ENCODE data around the gene SRGAP2B. TPM values are rescaled to one million over a fixed set of nuclear protein-coding genes. Genes with fewer than 3 reads are reported as not detected.
"Not testable (repeated sequence)": the region's sequence is repeated elsewhere in the genome, so short reads cannot be mapped to it uniquely, and the experiment has no call there.

Gene SRGAP2B
- total RNA-seq, 1 donor from 2014 or later = 9.9 TPM

DNA sequence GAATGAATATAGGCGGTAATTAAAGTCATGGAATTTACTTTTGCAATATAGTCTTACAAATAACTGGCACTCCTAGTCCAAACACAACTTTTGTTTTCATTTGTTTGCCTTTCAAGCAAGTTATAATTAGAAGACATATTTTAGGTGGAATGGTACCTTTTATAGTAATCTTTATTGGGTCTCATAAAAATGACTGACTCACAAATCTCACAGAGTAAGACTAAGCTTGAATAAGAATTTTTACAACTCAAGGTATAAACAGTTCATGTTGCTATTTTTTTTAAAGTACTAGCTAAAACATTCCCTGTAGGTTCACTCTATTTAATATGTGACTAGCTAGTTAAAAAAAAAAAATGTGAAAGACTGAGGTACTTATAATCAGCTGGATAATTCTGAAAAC is 6.6 kb upstream of the SRGAP2B start:
- intact Hi-C loops (cut with DNase I); ATAC-seq (ENCODE audit: poor library complexity): not testable (repeated sequence)

DNA sequence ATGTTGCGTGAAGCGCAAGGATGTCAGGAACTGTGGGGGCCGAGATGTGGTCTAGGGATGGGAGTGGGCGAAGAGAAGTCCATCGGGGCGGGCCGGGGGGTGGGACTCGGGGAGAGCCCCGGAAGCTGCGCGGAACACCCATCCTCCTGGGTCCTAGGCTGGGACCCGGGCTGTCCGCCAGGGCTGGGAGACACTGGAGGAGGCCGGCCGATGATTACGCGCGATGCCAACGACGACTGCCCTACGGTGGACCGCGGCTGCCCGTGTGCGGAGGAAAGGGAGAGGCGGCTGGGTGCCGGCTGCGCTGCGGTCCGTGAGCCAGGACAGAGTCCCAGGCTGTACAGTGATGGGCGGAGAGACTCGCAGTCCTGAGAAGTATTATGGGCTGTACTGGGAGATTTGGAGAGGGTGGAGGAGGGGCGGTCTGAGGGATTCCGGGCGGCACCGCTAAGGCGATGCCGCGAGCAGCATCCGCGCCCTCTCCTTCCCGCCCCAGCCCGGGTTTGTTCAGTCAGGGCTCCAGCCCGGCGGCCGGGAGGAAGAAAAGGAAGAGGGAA is 395 bp downstream of the SRGAP2B start:
- ATAC-seq (ENCODE audit: poor library complexity) (peak; percentile 37), DNase-seq (peak; percentile 46)
- intact Hi-C loops (cut with DNase I) = not testable (repeated sequence)

More for the DNA sequence above, 6.6 kb upstream of the SRGAP2B start:
- not testable (repeated sequence) for DNase-seq

DNA sequence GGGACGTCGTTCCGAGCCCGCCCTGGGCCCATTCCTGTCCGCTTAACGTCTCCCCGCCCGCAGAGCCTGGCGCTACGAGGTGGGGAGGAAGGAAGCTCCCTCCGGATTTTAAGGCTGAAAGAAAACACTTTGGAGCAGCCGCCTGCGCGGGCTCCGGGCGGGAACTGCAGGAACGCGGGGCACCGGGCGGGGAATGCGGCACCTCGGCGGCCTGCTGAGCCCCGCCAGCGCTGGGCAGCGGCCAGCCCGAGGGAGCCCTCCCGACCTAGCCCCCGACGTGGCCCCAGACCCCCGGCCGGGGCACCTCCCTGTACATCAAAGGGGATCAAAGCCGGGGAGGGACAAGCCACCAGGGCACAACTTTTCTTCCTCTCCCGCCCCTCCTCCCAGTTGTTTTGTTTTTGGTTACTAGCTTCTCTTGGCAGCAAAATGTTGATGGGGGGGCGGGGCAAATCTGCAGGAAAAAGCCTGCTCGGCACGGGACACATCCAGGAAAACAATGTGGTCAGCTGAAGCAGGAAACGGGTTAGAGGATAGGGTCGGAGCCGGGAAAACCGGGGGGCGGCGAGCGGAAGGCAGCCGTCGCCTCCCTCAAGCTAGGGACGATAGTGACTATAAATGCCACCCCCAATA is 1.5 kb downstream of the SRGAP2B start:
- not testable (repeated sequence) for ATAC-seq (ENCODE audit: poor library complexity)

DNA sequence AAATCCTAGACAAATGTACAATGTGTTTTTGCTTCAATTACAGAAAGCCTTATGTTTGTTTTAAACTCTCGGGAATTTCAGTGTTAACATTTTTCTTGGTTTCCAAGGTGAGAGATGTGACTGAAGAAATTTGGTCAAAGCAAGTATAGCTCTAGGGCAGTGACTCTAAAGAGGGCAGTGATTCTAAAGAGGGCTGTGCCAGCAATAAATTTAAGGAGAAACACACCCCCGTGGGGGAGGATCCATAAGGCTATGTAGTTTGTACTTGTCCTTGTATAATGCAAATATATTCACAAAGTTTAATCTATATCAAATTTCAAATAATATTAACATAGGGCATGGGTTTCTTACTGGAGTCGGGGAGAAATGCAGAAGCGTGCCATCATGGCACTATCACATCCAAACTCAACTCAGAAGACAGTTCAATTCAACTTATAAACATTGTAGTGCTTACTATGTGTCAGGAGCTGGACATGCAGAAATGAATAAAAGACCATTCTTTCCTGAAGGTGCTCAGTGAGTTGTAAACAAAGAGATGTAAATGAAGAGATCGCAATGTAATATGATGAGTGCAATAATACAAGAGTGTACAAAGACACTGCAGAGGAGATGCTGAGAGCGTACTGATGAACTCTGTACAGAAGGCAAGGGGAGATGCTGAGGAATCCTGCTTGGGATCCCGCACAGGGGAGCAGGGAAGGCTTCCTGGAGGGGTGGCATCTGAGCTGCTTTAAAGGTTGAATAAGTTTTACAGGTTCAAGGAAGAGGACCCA is 12.5 kb downstream of the SRGAP2B start:
- DNase-seq; intact Hi-C loops (cut with DNase I); ATAC-seq (ENCODE audit: poor library complexity): not testable (repeated sequence)

More for the DNA sequence above, 1.5 kb downstream of the SRGAP2B start:
- intact Hi-C loops (cut with DNase I) = not testable (repeated sequence)
- DNase-seq = peak; percentile 84

DNA sequence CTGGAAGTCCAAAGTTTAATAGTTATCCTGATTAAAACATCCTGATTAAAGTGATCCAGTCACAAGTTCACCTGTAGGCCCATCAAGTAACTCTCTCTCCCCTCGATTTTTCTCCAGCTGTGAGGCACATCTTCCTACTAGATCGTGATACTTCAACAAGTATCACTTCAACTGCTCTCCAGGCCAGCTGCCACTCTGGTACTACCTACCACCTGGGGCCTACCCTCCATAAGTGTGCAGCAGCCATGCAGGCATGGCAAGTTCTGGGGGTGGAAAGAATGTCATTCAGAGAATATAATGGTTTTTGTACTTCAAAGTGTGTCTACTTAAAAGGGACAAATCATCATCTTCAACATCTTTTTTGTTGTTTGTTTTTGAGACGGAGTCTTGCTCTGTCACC is 14.9 kb downstream of the SRGAP2B start:
- intact Hi-C loops (cut with DNase I); ATAC-seq (ENCODE audit: poor library complexity); DNase-seq: not testable (repeated sequence)

DNA sequence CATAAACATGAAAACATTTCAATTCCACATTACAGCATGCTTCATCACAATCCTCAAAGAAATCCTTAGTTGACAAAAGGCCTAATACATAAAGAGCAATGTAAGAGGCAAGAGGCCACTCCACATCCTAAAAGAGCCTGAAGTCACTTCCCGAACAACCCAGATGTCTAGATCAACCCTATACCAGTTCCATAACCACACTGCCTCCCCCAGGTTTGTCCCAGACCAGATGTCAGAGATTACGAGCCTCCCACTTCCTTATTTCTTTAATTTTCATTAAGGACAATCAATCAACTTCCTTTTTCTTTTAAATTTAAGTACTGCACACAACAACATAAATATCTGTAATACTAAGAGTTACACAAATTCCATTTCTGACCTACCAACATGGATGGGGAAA is 15.4 kb downstream of the SRGAP2B start:
- intact Hi-C loops (cut with DNase I) = not testable (repeated sequence)
- peak; percentile 66 for ATAC-seq (ENCODE audit: poor library complexity)

DNA sequence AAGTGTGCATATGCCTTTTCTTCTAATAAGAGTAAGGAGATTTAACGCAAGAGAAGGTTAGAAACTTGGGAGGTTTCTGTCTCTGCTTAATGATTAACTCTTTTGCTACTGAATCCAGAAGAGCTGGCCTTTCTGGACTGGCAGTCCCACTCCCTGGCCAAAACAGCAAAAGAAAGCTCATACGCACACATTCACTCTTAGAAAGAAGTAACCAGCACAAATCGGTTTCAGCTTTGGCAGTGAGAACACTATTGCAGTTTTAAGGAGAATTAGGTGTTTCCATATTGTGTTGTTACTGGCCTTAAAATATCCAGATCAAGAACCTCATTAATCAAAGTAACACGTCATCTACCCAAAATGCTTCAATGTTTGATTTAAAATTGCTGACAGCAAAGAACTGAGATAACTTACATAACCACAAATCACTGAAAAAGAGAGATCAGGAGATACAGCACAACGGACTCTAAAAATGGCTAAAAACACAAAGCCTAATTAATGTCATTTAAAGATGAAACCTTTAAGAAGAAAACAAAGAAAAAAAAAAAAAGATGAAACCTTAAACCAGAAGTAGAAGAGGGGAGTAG is 16.2 kb downstream of the SRGAP2B start:
- ATAC-seq (ENCODE audit: poor library complexity); intact Hi-C loops (cut with DNase I); DNase-seq: not testable (repeated sequence)

More for the DNA sequence above, 15.4 kb downstream of the SRGAP2B start:
- not testable (repeated sequence) for DNase-seq

DNA sequence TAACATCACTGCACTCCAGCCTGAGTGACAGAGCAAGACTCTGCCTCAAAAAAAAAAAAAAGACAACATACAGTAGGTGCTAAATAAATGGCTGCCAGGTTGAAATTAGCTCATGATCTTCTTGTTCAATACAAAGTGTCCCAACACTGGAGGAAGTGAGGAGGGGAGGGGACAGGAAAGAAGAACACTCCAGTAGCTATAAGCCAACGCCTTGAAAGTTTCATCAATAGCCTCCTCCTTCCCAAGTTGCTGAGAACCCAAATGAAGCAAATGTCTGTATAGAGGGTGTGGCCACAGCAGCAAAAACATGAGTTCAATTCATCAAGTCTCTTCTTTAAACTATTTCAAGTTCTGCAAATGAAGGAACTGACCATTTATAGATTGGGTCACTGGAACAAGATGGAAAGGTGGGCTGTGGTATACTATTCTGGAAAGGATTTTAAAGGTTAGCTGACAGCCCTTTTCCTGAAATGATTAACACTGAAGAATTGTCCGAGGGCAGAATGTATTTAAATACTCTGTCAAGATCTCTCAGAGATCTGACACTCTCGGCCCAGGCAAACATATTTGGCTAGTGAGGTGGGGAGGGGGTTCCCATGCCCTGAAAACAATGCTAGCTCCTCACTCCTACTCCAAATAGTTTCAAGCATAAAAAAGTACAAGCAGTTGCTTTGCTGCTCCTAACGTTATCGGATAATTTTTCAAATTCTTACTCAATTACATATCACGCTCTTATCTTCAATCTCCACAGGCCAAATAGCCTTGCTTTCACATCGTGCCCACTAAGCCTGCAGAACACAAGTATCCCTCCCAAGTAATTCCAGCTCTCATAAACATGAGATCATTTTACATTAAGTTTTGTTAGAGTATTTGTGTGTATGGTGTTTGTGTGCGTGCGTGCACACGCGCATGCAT is 17.0 kb downstream of the SRGAP2B start:
- intact Hi-C loops (cut with DNase I); DNase-seq: not testable (repeated sequence)
- ATAC-seq (ENCODE audit: poor library complexity) = peak; percentile 78

DNA sequence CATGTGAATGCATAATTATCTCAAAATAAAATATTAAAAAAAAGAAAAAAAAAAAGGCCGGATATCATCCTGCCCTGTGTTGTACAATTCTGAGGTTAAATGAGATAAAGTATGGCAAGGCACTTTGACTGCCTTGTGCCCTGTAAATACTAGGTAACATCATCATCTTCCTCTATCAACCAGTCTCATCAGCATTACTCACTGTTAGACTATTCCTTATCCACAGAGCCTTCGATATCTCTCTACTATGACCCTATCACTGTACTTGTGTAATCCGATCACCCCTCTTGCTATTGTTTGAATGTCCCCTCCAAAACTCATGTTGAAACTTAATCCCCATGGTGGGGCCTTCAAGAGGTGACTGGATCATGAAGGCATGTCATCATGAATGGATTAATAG is 18.3 kb downstream of the SRGAP2B start:
- ATAC-seq (ENCODE audit: poor library complexity); DNase-seq; intact Hi-C loops (cut with DNase I): not testable (repeated sequence)

DNA sequence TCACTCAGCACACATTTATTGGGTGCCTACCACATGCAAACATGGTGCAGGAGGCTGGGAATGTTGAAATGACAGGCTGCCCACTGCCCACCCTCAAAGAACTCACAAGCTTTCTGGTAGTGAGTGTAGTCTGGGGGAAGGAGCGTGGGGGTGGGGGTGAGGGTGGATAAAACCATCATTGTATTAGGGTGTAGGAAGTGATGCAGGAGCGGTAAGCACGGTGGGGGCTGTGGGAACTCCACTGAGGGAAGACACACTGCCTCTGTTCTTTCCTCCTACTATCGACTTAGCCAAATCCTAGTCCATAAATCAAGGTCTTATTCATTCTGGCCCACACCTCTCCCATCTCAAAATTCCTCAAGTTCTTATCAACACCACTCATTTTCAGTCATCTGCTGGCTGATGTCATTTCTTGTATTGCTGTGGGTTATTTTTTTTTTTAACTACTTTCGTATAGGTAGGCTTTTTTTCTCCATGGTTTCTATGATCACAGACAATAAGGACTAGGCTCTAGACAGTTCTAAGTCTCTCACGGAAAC is 21.0 kb downstream of the SRGAP2B start:
- ATAC-seq (ENCODE audit: poor library complexity); intact Hi-C loops (cut with DNase I); DNase-seq: not testable (repeated sequence)

DNA sequence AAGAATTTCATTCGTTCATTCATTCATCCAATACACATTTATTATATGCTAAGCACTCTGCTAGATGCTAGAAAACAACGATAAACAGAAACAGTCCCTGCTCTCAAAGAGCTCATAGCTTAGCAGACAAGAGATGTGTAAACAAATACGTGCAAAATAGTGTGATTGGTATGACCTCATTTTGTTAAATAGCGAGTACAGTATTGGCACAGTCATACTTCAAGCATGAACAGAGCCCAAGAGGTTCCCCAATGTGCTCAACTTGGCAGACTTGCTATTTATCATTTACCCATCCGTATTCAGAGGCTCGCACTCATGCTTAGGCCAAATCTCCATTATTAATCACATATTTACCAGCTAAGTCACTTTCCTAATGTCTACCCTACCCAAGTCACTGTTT is 23.6 kb downstream of the SRGAP2B start:
- ATAC-seq (ENCODE audit: poor library complexity); intact Hi-C loops (cut with DNase I); DNase-seq: not testable (repeated sequence)

DNA sequence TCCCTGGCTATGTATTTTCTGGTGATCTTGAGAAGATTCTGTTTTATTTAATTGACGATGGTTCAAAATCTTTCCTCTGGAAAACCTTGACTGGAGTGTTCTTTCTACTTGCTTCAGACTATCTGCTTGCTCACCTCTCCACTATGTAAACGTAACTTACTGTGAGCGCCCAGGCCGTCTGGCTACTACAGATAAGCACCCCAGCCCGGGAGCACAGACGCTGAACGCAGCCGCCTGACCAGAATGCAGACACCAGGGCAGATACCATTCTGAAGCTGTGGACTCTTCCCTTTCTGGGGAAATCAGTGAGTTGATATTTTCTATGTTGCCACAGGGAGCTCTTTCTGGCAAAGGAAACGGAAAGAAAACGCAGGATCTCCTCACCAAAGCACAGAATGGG is 28.6 kb downstream of the SRGAP2B start:
- not testable (repeated sequence) for ATAC-seq (ENCODE audit: poor library complexity)

DNA sequence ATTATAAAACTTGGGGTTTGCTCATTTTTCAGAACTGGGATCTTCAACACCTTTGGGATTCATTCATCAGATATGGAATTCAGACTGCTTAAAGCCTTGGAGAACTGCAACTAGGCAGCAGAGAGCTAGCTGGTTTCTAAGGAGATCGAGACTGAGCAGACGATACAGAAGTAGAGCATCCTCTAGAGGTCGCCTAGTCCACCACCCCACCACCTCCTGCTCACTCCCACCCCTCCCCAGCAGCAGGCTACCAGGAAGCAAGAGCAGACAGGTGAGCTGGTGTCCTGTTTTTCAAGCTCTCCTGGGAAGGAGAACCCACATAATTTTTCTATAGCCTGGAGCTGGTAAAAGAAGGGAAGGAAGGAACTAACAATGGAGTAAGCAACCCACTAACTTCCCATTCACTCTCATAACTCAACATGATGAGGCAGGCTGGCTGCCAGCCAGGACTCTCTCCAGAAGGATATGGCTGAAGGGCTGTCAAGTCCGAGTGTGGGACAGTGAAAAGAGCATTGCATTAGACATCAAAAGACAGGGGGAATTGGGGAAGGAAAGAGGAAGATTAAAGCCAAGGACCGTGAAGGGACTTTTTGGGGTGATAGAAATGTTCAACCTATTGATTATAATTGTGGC is 29.8 kb downstream of the SRGAP2B start:
- ATAC-seq (ENCODE audit: poor library complexity) = peak; percentile 88
- intact Hi-C loops (cut with DNase I); DNase-seq: not testable (repeated sequence)

More for the DNA sequence above, 28.6 kb downstream of the SRGAP2B start:
- DNase-seq; intact Hi-C loops (cut with DNase I): not testable (repeated sequence)

DNA sequence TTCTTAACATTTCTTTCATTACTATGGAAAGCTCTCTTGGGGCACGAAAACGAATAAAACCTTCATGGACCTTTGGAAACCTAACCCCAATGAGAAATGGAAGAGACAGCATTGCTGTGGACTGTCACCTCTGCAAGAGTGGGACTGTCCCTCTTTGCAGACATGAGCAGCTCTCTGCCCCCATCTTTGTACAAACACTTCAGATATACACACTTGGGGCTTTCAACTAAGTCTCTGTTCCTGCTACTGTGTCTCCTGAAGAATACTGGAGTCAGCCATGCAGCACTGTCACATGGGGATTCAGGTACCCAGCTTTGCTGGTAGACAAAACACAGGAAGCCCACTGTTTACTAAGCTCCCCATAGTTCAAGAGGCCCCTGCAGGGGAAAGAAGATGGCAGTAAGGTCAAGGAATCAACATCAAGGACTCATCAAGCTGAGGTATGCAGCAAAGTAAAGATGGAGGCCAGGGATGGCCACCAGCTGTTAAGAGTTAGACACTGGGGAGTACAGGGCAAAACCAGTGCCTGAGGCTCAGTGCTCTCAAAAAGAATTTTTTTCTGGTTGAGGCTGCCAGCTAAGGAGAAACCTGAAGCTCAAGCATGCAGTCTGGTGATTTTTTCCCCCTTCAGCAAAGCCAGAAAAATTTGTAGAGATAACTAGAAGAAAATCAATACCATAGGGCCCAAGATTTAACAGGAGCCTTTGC is 31.0 kb downstream of the SRGAP2B start:
- intact Hi-C loops (cut with DNase I); DNase-seq; ATAC-seq (ENCODE audit: poor library complexity): not testable (repeated sequence)

DNA sequence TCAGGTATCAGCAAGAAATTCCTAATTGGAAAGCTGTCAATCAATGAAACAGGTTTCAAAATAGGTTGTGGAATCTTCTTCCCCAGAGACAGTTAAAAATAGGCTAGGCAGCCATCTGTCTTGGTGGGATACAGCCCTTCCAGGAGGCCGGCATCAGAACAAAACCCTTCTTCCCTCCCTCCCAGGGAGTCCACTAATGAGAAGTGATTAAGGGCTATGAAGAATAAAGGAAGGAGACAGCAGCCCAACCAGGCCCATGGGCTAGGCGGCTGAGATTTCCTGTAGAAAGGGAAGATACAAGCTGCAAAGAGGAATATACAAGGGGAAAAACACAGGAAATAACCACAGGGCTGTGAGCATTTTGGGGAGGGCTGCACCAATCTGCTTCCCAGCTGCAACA is 31.8 kb downstream of the SRGAP2B start:
- DNase-seq; intact Hi-C loops (cut with DNase I); ATAC-seq (ENCODE audit: poor library complexity): not testable (repeated sequence)

DNA sequence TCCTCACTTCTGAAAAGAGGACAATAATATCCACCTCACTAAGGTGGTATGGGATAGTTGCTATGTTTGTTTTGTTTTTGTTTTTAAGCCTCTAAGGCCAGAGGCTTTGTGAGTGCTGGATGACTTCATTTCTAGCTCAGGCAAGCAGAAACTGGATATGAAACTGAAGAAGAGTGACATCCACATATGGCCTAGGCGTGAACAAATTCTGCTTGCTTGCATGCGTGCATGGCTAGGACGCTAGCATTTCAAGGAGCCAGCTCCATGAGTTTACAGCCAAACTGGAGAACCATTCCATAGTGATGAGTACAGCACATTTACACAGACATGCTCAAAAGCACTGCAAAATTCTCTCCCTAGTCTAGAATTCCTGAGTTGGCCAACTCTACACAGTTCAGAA is 36.9 kb downstream of the SRGAP2B start:
- DNase-seq; intact Hi-C loops (cut with DNase I): not testable (repeated sequence)
- peak; percentile 44 for ATAC-seq (ENCODE audit: poor library complexity)

All from Right ventricle myocardium superior (tissue), 1 donor.